GM12878 (cell line): Measurements from ENCODE around the gene POMT1. TPM values are rescaled to one million over a fixed set of nuclear protein-coding genes. Genes with fewer than 3 reads are reported as not detected.
A peak's percentile ranks its signal among the peaks of the same experiment; 100 is the strongest.

Source experiments
- ATAC-seq: fragments of 200-7000 bp; cut with Tn5 transposase; 3 replicates; pipeline ENCODE4 v1.9.1; 2020; ENCODE audit warnings: mild to moderate bottlenecking, moderate library complexity
- BruUV-seq: library from RNA; stranded (reverse); fragments of 400-500 nt; replicated peaks from 2 replicates; lab custom pipeline; 2021; lab: Mats Ljungman, UMichigan
- CTCF ChIA-PET: fragments of 300-600 bp; sonication (Branson Sonifier 250); formaldehyde crosslinking; extraction: SDS; loops from one replicate; lab custom pipeline; 2021; ENCODE audit warnings: inconsistent platforms; lab: Yijun Ruan, JAX
- POLR2A ChIA-PET: fragments of 350-600 bp; formaldehyde crosslinking; extraction: SDS; loops from one replicate; lab custom pipeline; 2021; ENCODE audit warnings: inconsistent platforms; lab: Charles Lee
- RAD21 ChIA-PET: fragments of 300-600 bp; sonication (Branson Sonifier 250); formaldehyde crosslinking; loops from one replicate; lab custom pipeline; 2023; ENCODE audit warnings: antibody characterized with exemption; ENCODE audit not compliant: unreplicated experiment; lab: Charles Lee
- SMC1A ChIA-PET: fragments of 300-600 bp; sonication (Branson Sonifier 250); formaldehyde crosslinking; loops from one replicate; lab custom pipeline; 2023; ENCODE audit not compliant: unreplicated experiment, uncharacterized antibody; lab: Charles Lee
- DNase-seq: peaks from one replicate; pipeline ENCODE4 v3.0.0-alpha.2; 2011; ENCODE audit warnings: low read depth, low spot score
- FAIRE-seq: peaks from 3 replicates; lab custom pipeline; 2011; peaks lifted over from hg19 to GRCh38; lab: Jason Lieb, UNC
- H2AFZ ChIP-seq: 2 replicates; pipeline ENCODE4 v1.6.0; 2011; ENCODE audit warnings: low read depth, low read length, control low read depth; ENCODE audit not compliant: control insufficient read depth
- H3K27ac ChIP-seq: 2 replicates; pipeline ENCODE4 v1.5.1; 2011; ENCODE audit warnings: control low read depth; ENCODE audit not compliant: control insufficient read depth, insufficient read depth
- H3K27me3 ChIP-seq, 2 experiments: replicated peaks in 1 of 2; 2 replicates each; pipeline versions ENCODE4 v1.6.0 to v1.6.1; 2011; ENCODE audit warnings: low read length in 1 of 2; ENCODE audit not compliant: control insufficient read depth in 2 of 2, insufficient read depth in 2 of 2
- H3K36me3 ChIP-seq, 2 experiments: 2 replicates each; pipeline ENCODE4 v1.5.1; 2011; ENCODE audit warnings: low read length in 1 of 2; ENCODE audit not compliant: control insufficient read depth in 2 of 2, insufficient read depth in 2 of 2
- H3K4me1 ChIP-seq: 2 replicates; pipeline ENCODE4 v1.6.1; 2011; ENCODE audit warnings: mild to moderate bottlenecking, low read length, moderate library complexity, mixed read lengths; ENCODE audit not compliant: control insufficient read depth, insufficient read depth
- H3K4me2 ChIP-seq: 2 replicates; pipeline ENCODE4 v1.6.0; 2011; ENCODE audit warnings: control low read depth; ENCODE audit not compliant: control insufficient read depth, insufficient read depth
- H3K4me3 ChIP-seq: fragments of 200-600 bp; sonication (generic); 2 replicates; pipeline ENCODE4 v1.5.1; 2016
- H3K79me2 ChIP-seq: 2 replicates; pipeline ENCODE4 v1.6.0; 2011; ENCODE audit warnings: low read length; ENCODE audit not compliant: control insufficient read depth, insufficient read depth
- H3K9ac ChIP-seq: 2 replicates; pipeline ENCODE4 v1.8.0; 2011; ENCODE audit warnings: low read length, control low read depth, mixed read lengths; ENCODE audit not compliant: control insufficient read depth, insufficient read depth
- H3K9me3 ChIP-seq: replicated peaks from 3 replicates; pipeline ENCODE4 v1.5.1; 2011; ENCODE audit warnings: mild to moderate bottlenecking, low read length; ENCODE audit not compliant: control insufficient read depth, insufficient read depth
- H4K20me1 ChIP-seq: 2 replicates; pipeline ENCODE4 v1.6.0; 2011; ENCODE audit not compliant: control insufficient read depth, insufficient read depth
- CREB1 ChIP-seq: IDR thresholded peaks from 2 replicates; pipeline ENCODE4 v1.6.1; 2012; ENCODE audit warnings: low read depth, mild to moderate bottlenecking, inconsistent platforms
- CREM ChIP-seq: IDR thresholded peaks from 2 replicates; pipeline ENCODE4 v1.6.1; 2014; ENCODE audit warnings: antibody characterized with exemption, low read depth
- HDAC2 ChIP-seq: fragments of 200-600 bp; sonication (generic); IDR thresholded peaks from 2 replicates; pipeline ENCODE4 v1.6.1; 2017
- MYC ChIP-seq: IDR thresholded peaks from 2 replicates; pipeline ENCODE4 v1.6.1; 2011; ENCODE audit warnings: mild to moderate bottlenecking, low read length, moderate library complexity, inconsistent platforms; ENCODE audit not compliant: insufficient read depth, insufficient replicate concordance, insufficient read length, severe bottlenecking
- PML ChIP-seq: IDR thresholded peaks from 2 replicates; pipeline ENCODE4 v1.6.1; 2012; ENCODE audit warnings: low read length, inconsistent platforms
- RAD21 ChIP-seq: IDR thresholded peaks from 2 replicates; pipeline ENCODE4 v1.6.1; 2011; ENCODE audit warnings: mild to moderate bottlenecking, low read depth, low read length, moderate library complexity; ENCODE audit not compliant: insufficient read depth
- RFX5 ChIP-seq: IDR thresholded peaks from 2 replicates; pipeline ENCODE4 v1.6.1; 2011; ENCODE audit warnings: low read depth, low read length, improper control_type of control experiment
- RUNX3 ChIP-seq: IDR thresholded peaks from 2 replicates; pipeline ENCODE4 v1.6.1; 2012; ENCODE audit warnings: low read length, inconsistent platforms
- ZNF24 ChIP-seq: fragments of 450-650 bp; IDR thresholded peaks from 2 replicates; pipeline ENCODE4 v1.6.1; 2017; ENCODE audit warnings: antibody characterized with exemption, mild to moderate bottlenecking
- WGBS: methylation state at CpG from one replicate; pipeline ENCODE4 v1.1.6; 2016; ENCODE audit warnings: low lambda C conversion rate; ENCODE audit not compliant: insufficient replicate concordance, insufficient coverage; ENCODE audit errors: missing lambda C conversion rate; 5-methylcytosine and 5-hydroxymethylcytosine counted together
- in situ Hi-C: fragments of 300-500 bp; cut with MboI; formaldehyde crosslinking; loops from 9 replicates; pipeline ENCODE4 v1.14.3; 2018; ENCODE audit warnings: mixed read lengths
- intact Hi-C: fragments of 100-400 bp; cut with micrococcal nuclease; formaldehyde crosslinking; loops from one replicate; pipeline ENCODE4 v1.14.2; 2022; ENCODE audit not compliant: unreplicated experiment
- polyA plus RNA-seq, 11 experiments: library from polyadenylated mRNA; depleted of rRNA in 4 of 11; unstranded in 6 of 11; stranded (reverse) in 5 of 11; fragments of >200 nt; fragmentation: Nextera tagmentation in 4 of 11; fragmentation: Illumina TruSeq in 1 of 11; extraction: Ambion mirVana in 4 of 11; extraction: Trizol in 1 of 11; gene quantifications; 1 replicate in 1 of 11; 2 replicates in 10 of 11; pipeline versions ENCODE4 v1.2.1 to v1.2.3, GENCODE V29; 2011 to 2016; ENCODE audit warnings: inconsistent platforms in 2 of 11, missing spikeins in 2 of 11, low read depth in 1 of 11
- total RNA-seq, 4 experiments: library from RNA; depleted of rRNA in 3 of 4; stranded (reverse); fragments of >200 nt in 3 of 4; fragmentation: Illumina TruSeq in 1 of 4; extraction: Trizol in 1 of 4; gene quantifications; 2 replicates each; pipeline versions ENCODE4 v1.2.1 to v1.2.3, GENCODE V29; 2013 to 2021
- TF ChIP-seq, protein P1 (sequence below), 3 experiments: IDR thresholded peaks in 2 of 3; conservative IDR thresholded peaks in 1 of 3; 2 replicates each; pipeline ENCODE4 v1.5.1; 2011; ENCODE audit warnings: low read depth in 3 of 3, low read length in 3 of 3, mild to moderate bottlenecking in 3 of 3, control low read depth in 2 of 3, moderate library complexity in 2 of 3, inconsistent platforms in 1 of 3, mixed read lengths in 1 of 3; ENCODE audit not compliant: control insufficient read depth in 2 of 3, insufficient read depth in 1 of 3; ENCODE audit errors: extremely low read depth in 1 of 3

Gene POMT1
- total and polyA plus RNA-seq, 10 of the 15 experiments (the other 5 are each of a cell fraction or from before 2014, with no cell fraction given), result 1.2 to 19.2 (median 12.6) TPM

DNA sequence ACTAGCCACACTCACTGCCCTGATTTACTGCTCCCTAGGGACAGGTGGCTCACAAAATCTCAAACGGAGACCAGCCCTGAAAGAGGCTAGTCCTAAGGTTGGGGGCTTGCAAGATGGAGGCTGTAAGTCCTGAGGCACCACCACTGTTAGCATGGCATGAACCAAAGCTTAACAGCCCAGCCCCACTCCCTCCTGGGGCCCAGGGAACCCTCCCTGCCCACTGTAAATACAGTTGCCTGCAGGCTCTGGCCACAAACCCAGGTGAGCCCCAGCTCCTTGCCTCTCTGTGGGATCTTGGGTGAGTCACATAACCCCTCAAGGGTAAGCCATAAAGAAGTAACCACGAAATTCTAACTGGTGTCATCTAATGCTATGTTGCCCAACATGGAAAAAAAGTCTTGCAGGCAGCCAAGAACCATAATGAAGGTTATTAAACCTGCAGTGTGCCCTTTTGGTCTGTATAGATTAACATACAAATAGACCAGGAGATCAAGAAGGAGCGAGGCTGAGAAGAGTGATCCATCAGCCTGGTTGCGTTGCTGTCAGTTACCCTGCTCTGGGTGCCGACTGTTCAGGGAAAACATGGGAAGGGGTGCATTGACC, 1.7 kb upstream of the POMT1 start:
- in situ Hi-C loops, result no loop called here
- CTCF ChIA-PET, result interaction anchor here (1.1 kb wide), 1 partner anchor 375 kb away, joined by 3 read pairs; the partner anchor contains the start of gene NUP214
- ATAC-seq (no peak), DNase-seq (no peak), FAIRE-seq (no peak)
- SMC1A ChIA-PET, result interaction anchor here (0.9 kb wide), 1 partner anchor 258 kb away, joined by 3 read pairs; no protein-coding TSS in a partner anchor
- H3K9me3 ChIP-seq, result no peaks in the 10 kb centered on the region
- no peaks in the 10 kb centered on the region for H4K20me1 ChIP-seq
- peaks cover 5% of the 10 kb centered on the region for H3K79me2 ChIP-seq
- no peak overlapping the region for H3K4me2 ChIP-seq
- peaks cover 10 to 18% of the 10 kb centered on the region in 2 experiments; a peak in 3 of 4 replicates for H3K36me3 ChIP-seq
- TSS peak; percentile 40 for BruUV-seq
- RAD21 ChIA-PET, result no interaction called here
- H3K27ac ChIP-seq, result no peak overlapping the region
- H3K4me3 ChIP-seq, result no peak overlapping the region
- POLR2A ChIA-PET, result no interaction called here
- no peaks in the 10 kb centered on the region for H3K27me3 ChIP-seq
- intact Hi-C loops, result no loop called here
- H3K9ac ChIP-seq, result no peak overlapping the region
- H2AFZ ChIP-seq, result no peak overlapping the region
- WGBS, result 62% methylated on average over 5 of the region's 5 CpGs
- peaks cover 8% of the 10 kb centered on the region for H3K4me1 ChIP-seq
- TF ChIP-seq HDAC2 (no peak), PML (peak; percentile 38; the same call in 1 of the 2 replicates)

DNA sequence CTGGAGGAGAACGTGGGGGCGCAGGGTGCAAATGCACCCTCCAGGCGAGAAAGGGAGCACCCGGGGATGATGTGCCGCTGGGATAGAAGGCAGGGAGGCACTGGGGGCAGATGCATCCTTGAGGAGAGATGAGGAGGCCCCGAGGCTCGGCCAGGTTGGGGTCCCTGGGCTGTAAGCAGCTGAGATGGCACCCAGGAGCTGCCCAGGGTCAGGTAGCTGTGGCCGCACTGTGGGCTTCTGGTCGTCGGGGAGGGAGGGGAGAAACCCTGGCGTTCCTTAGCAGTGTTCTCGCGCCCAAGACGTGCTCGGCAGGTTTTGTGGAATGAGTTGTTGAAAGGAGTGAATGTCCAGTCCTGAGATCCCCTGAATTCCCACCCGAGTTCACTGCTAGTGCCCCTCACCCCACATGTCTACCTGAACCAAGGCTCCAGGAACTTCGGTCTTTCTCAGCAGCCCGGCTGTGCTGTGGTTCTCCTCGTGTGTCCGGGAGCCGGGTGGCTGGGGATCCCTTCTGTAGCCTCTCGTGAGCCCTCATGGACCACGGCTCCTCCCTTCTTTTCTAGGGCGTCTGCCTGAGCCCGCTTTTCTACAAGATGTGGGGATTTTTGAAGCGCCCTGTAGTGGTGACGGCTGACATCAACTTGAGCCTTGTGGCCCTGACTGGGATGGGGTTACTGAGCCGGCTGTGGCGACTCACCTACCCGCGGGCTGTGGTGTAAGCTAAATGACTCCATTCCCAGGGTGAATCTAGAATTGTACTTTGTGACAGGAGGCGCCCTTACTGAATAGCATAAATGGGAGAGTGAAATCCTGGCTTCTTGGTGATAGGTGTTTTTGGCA, 1.1 kb downstream of the POMT1 start:
- in situ Hi-C loops (no loop called here), intact Hi-C loops (loop anchor here (1.0 to 2.0 kb wide), 2 partner anchors 27 to 243 kb away; partner anchors contain the start of gene UCK1)
- WGBS, result 12% methylated on average over 32 of the region's 32 CpGs

More for the DNA sequence above, 1.1 kb downstream of the POMT1 start:
- Histone ChIP-seq H3K27ac (no peak overlapping the region; the same call in 1 of the 2 replicates), H3K4me2 (peak overlapping the region; percentile 99), H3K9ac (peak overlapping the region; percentile 74), H3K27me3 (no peaks in the 10 kb centered on the region), H3K79me2 (peaks cover 5% of the 10 kb centered on the region), H3K9me3 (no peaks in the 10 kb centered on the region), H3K4me3 (peak overlapping the region; percentile 90), H2AFZ (peak overlapping the region; percentile 96), H4K20me1 (no peaks in the 10 kb centered on the region), H3K36me3 (peaks cover 0 to 5% of the 10 kb centered on the region in 2 experiments; a peak in 3 of 4 replicates), H3K4me1 (peaks cover 8% of the 10 kb centered on the region)
- FAIRE-seq (peak; percentile 66), DNase-seq (no peak), ATAC-seq (peak; percentile 66)
- ChIA-PET SMC1A (interaction anchor here (0.6 kb wide), 1 partner anchor 137 kb away, joined by 4 read pairs; no protein-coding TSS in a partner anchor), POLR2A (interaction anchor here (0.5 to 0.7 kb wide), 2 partner anchors 130 to 234 kb away, joined by 3 read pairs; no protein-coding TSS in a partner anchor), CTCF (interaction anchor here (0.7 to 1.1 kb wide), 5 partner anchors 131 to 252 kb away, joined by 3 to 4 read pairs (median 3); no protein-coding TSS in a partner anchor), RAD21 (interaction anchor here (0.6 kb wide), 1 partner anchor 174 kb away, joined by 3 read pairs; no protein-coding TSS in a partner anchor)
- TF ChIP-seq, protein P1, sequence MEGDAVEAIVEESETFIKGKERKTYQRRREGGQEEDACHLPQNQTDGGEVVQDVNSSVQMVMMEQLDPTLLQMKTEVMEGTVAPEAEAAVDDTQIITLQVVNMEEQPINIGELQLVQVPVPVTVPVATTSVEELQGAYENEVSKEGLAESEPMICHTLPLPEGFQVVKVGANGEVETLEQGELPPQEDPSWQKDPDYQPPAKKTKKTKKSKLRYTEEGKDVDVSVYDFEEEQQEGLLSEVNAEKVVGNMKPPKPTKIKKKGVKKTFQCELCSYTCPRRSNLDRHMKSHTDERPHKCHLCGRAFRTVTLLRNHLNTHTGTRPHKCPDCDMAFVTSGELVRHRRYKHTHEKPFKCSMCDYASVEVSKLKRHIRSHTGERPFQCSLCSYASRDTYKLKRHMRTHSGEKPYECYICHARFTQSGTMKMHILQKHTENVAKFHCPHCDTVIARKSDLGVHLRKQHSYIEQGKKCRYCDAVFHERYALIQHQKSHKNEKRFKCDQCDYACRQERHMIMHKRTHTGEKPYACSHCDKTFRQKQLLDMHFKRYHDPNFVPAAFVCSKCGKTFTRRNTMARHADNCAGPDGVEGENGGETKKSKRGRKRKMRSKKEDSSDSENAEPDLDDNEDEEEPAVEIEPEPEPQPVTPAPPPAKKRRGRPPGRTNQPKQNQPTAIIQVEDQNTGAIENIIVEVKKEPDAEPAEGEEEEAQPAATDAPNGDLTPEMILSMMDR (IDR thresholded peaks at IDR 0.05 in 2 of 3, conservative IDR thresholded peaks at IDR 0.05 in 1 of 3; ENCODE audit: control insufficient read depth in 2 of 3, extremely low read depth in 1 of 3, insufficient read depth in 1 of 3, low read depth in 3 of 3, low read length in 3 of 3), result peak in 1 of 3 experiments; percentile 14; a peak in 1 of 6 replicates
- no peak for TF ChIP-seq ZNF24
- TF ChIP-seq CREB1, result 0 out of 2 replicates have a peak, but pooled peaks have one; percentile 21
- 0 out of 2 replicates have a peak, but pooled peaks have one; percentile 14 for TF ChIP-seq CREM
- peak; percentile 47 for TF ChIP-seq RUNX3
- no peak for TF ChIP-seq MYC
- 0 out of 2 replicates have a peak, but pooled peaks have one; percentile 10 for TF ChIP-seq RFX5
- TF ChIP-seq RAD21, result peak; percentile 19; the same call in 1 of the 2 replicates
- no TSS peak for BruUV-seq
